HG02870 (cell line): ENCODE results near the gene OR10G7.
"Not testable (repeated sequence)": the region's sequence is repeated elsewhere in the genome, so short reads cannot be mapped to it uniquely, and the experiment has no call there.

Source experiments
- ATAC-seq: cut with Tn5 transposase; IDR thresholded peaks from one replicate; pipeline ENCODE4 v1.9.1; 2021; ENCODE audit warnings: mild to moderate bottlenecking, moderate library complexity; ENCODE audit not compliant: unreplicated experiment

OR10G7 gene

GRCh38 chr11:124043420-124043819 lies 2.3 kb upstream of the OR10G7 start:
- ATAC-seq: no peak

- ATAC-seq: no peak
Measured at GRCh38 chr11:124039557-124039956, 1.6 kb downstream of the OR10G7 start.

DNA sequence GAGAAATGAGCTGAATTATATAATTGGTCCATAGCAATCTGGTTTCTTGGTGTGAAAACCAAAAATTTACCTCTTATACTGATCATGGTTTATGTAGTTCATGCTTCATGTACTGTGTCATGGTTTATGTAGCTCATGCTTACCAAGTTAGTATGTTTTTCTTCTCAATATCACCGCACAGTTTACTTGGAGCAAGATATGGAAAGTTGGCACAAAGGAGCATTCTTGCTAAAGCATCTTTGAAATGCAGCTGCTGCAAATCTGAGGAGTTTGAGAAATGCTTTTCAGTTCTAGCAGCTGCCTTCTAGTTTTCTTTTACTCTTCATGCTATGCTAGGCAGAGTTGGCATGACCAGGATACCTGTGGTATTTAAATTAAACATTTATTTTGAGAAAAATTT lies 4.5 kb downstream of the OR10G7 start:
- ATAC-seq: no peak

DNA sequence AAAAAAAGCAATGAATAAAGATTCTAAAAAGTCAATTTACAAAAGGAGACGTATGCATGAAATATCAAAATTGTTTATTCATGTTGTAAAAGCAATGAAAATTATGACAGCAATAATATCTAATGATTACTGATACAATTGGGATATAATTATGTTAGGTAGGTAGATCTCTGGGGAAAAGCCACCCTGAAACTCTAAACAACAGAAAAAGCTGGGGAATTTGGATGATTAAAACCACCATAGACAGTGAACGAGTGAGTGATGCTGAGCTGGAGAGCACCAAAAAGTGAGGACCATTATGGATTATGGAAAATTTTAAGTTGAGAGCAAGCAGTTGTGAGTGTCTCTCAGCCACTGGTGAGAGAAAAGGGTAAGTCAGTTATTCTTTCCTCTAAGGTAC lies 14.6 kb downstream of the OR10G7 start, which contains the start of gene OR10G8:
Gene OR10G8 (plus strand): TSS at position 301 of the 400 bp plus-strand sequence. CDS start 2,825 bp downstream, outside the sequence.
- no peak for ATAC-seq

- ATAC-seq: not testable (repeated sequence)
Measured at GRCh38 chr11:124015837-124016236, 25.3 kb downstream of the OR10G7 start.

DNA sequence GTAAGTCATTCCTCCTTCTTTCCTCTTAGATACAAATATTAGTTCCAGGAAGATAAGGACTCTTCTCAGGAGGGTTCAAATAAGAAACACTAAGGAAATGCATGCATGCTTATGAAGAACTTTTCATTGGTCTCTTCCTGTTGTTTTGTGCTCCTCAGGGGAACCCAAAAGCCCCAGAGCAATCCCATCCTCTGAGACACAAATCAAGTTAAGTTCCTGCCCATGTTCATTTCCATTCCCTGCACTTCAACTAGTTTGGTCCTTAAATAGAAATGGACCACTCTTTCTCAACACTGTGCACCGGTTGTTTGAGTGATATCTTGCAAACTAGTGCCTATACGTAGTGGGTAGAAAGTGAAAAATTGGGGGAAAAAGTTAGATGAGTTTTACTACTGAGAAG lies 28.4 kb downstream of the OR10G7 start, which contains the start of gene OR10G4:
Gene OR10G4 (plus strand): TSS at position 301 of the 400 bp plus-strand sequence. CDS start 2,578 bp downstream, outside the sequence.
- ATAC-seq: no peak

- no peak for ATAC-seq
Measured at GRCh38 chr11:123995119-123995518, 46.0 kb downstream of the OR10G7 start, which contains the start of gene OR10G6. OR10G6 (minus strand) TSS chr11:123995161; CDS start chr11:123995161, 0 bp downstream.
